Body of pancreas (tissue), 4 donors: Measurements from ENCODE around the gene TFB2M. TPM values are rescaled to one million over a fixed set of nuclear protein-coding genes. Genes with fewer than 3 reads are reported as not detected.

ENCODE experiments used
- ATAC-seq: fragments of 150-250 bp; one replicate; pipeline ENCODE4 v1.9.1; 2016
- DNase-seq, 4 donors: peaks; one replicate each; pipeline ENCODE4 v3.0.0-alpha.2; 2019
- H3K27ac ChIP-seq, 4 donors: fragments of 200-600 bp; sonication (generic); 1 replicate in 3 of 4; 2 replicates in 1 of 4; pipeline versions ENCODE4 v1.5.1 to v1.6.1; 2016 to 2019; ENCODE audit warnings: mild to moderate bottlenecking in 1 of 4, mixed read lengths in 1 of 4, moderate library complexity in 1 of 4
- H3K27me3 ChIP-seq, 2 donors: fragments of 200-600 bp; sonication (generic); one replicate each; pipeline ENCODE4 v1.6.0; 2016; ENCODE audit warnings: mild to moderate bottlenecking in 1 of 2
- H3K36me3 ChIP-seq, 2 donors: fragments of 200-600 bp; sonication (generic); replicated peaks in 1 of 2; 2 replicates each; pipeline ENCODE4 v1.5.1; 2016; ENCODE audit warnings: low read depth in 2 of 2; ENCODE audit not compliant: insufficient read depth in 1 of 2
- H3K4me1 ChIP-seq: fragments of 200-600 bp; sonication (generic); one replicate; pipeline ENCODE4 v1.6.0; 2016
- H3K4me3 ChIP-seq, 2 donors: fragments of 200-600 bp; sonication (generic); 1 replicate in 1 of 2; 2 replicates in 1 of 2; pipeline ENCODE4 v1.5.1; 2016 to 2019
- H3K9me3 ChIP-seq, 3 donors: fragments of 200-600 bp; sonication (generic); 1 replicate in 2 of 3; 2 replicates in 1 of 3; pipeline ENCODE4 v1.5.1; 2016
- POLR2A ChIP-seq, 3 donors: fragments of 450-650 bp; IDR thresholded peaks; one replicate each; pipeline ENCODE4 v1.6.1; 2016; ENCODE audit warnings: antibody characterized with exemption in 3 of 3, mild to moderate bottlenecking in 2 of 3
- WGBS, 2 donors: methylation state at CpG; one replicate each; pipeline ENCODE4 v1.1.5; 2017; 5-methylcytosine and 5-hydroxymethylcytosine counted together
- intact Hi-C: fragments of 100-400 bp; cut with DNase I; formaldehyde crosslinking; loops from one replicate; pipeline ENCODE4 v1.15.1; 2023
- total RNA-seq, 2 donors: library from RNA; depleted of rRNA; stranded (reverse); fragments of >200 nt; gene quantifications; one replicate each; pipeline ENCODE4 v1.1.0, GENCODE V29; 2016
- TF ChIP-seq, protein P1 (sequence below), 7 experiments: fragments of 450-650 bp in 4 of 7; fragments of 200-600 bp in 3 of 7; sonication (generic) in 3 of 7; IDR thresholded peaks; one replicate each; pipeline ENCODE4 v1.5.1; 2016 to 2019; ENCODE audit warnings: antibody characterized with exemption in 7 of 7

The TFB2M gene
- total RNA-seq, 2 donors from 2014 or later: 2.3 to 8.3 TPM

DNA sequence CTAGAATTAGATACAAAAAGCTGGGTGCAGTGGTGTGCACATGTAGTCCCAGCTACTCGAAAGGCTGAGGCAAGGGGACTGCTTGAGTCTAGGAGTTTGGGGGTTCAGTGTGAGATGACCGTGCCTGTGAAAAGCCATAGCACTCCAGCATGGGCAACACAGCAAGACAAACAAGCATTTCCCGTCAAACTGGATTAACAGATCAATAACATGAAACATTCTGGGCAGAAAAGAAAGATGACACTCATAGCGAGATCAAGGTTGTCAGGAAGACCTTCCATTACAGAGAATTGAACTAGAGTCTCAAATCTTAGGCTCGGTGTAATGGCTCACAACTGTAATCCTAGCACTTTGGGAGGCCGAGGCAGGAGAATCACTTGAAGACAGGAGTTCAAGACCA lies 14.0 kb downstream of the TFB2M start:
- Histone ChIP-seq H3K9me3 (no peaks in the 10 kb centered on the region), H3K4me3 (no peak overlapping the region), H3K4me1 (no peaks in the 10 kb centered on the region), H3K36me3 (peaks cover 0 to 33% of the 10 kb centered on the region in 2 donors), H3K27me3 (no peaks in the 10 kb centered on the region), H3K27ac (no peak overlapping the region)
- ATAC-seq (no peak), DNase-seq (no peak)
- 61 to 77% methylated on average over 6 of the region's 6 CpGs for WGBS, 2 donors
- TF ChIP-seq, protein P1, sequence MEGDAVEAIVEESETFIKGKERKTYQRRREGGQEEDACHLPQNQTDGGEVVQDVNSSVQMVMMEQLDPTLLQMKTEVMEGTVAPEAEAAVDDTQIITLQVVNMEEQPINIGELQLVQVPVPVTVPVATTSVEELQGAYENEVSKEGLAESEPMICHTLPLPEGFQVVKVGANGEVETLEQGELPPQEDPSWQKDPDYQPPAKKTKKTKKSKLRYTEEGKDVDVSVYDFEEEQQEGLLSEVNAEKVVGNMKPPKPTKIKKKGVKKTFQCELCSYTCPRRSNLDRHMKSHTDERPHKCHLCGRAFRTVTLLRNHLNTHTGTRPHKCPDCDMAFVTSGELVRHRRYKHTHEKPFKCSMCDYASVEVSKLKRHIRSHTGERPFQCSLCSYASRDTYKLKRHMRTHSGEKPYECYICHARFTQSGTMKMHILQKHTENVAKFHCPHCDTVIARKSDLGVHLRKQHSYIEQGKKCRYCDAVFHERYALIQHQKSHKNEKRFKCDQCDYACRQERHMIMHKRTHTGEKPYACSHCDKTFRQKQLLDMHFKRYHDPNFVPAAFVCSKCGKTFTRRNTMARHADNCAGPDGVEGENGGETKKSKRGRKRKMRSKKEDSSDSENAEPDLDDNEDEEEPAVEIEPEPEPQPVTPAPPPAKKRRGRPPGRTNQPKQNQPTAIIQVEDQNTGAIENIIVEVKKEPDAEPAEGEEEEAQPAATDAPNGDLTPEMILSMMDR (IDR thresholded peaks at IDR 0.05): no peak
- TF ChIP-seq POLR2A (IDR thresholded peaks at IDR 0.05): no peak
- intact Hi-C loops: no loop called here

DNA sequence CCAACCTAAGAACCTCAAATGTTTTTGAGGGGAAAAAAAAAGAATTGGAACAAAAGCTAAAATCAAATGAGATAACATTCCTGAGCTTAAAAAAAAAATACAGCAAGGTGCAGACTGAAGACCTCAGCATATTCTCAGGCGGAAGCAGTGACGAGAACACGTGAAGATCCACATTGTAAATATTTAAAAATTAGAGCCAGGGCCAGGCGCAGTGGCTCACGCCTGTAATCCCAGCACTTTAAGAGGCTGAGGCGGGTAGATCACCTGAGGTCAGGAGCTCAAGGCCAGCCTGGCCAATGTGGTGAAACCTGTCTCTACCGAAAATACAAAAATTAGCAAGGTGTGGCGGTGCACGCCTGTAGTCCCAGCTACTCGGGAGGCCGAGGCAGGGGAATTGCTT lies 15.7 kb downstream of the TFB2M start:
- DNase-seq (no peak), ATAC-seq (no peak)
- peaks cover under 1 to 20% of the 10 kb centered on the region in 2 donors for H3K36me3 ChIP-seq
- no peak overlapping the region for H3K27ac ChIP-seq
- no peak overlapping the region for H3K4me3 ChIP-seq
- no peaks in the 10 kb centered on the region for H3K4me1 ChIP-seq
- H3K27me3 ChIP-seq: no peaks in the 10 kb centered on the region
- H3K9me3 ChIP-seq: no peaks in the 10 kb centered on the region
- 67 to 68% methylated on average over 11 of the region's 11 CpGs for WGBS, 2 donors
- intact Hi-C loops: no loop called here
- TF ChIP-seq, protein P1 (IDR thresholded peaks at IDR 0.05): no peak
- TF ChIP-seq POLR2A (IDR thresholded peaks at IDR 0.05): no peak

DNA sequence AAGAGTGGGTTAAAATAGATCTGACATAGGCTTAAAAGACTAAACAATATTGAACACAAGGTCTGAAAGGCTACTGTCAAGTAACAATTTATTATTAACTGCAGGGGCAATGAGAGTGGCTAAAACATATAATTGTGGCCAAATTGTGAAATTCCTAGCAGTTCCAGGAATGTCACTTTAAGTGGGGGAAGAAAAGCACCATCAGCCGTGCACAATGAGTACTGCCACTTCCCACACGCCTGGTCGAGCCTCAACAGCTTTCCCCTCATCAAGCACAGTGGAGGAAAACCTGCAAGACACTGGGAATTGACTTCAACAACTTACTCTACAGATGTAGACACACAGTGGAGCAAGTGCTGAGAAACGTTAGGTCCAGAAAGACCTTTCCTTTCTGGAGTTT lies 16.4 kb downstream of the TFB2M start:
- no peak overlapping the region for H3K27ac ChIP-seq
- 54 to 65% methylated on average over 4 of the region's 4 CpGs for WGBS, 2 donors

DNA sequence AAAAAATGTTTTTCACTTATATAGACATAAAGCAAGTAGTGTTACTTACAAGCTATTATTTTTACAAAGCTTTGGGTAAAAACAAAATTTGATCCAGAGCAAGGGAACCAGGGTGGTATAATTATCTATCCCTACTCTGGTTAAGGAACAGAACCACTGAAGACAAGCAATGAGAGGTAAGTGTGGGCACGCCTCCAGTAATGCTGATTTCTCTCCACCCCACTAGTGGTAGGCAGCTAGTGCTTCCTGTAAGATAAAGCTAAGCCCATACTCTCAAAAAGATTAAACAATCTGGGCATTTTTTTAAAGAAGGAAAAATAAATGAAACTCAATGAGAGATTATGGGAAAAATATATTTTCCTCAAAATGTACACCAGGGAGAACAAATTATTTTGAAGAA lies 22.1 kb downstream of the TFB2M start:
- Histone ChIP-seq H3K4me1 (no peaks in the 10 kb centered on the region), H3K27ac (no peak overlapping the region), H3K36me3 (peaks cover 19 to 33% of the 10 kb centered on the region in 2 donors), H3K27me3 (no peaks in the 10 kb centered on the region), H3K9me3 (no peaks in the 10 kb centered on the region), H3K4me3 (no peak overlapping the region)
- intact Hi-C loops: no loop called here
- DNase-seq (no peak), ATAC-seq (no peak)
- WGBS, 2 donors: 88 to 95% methylated on average over 1 of the region's 1 CpG
- no peak for TF ChIP-seq POLR2A (IDR thresholded peaks at IDR 0.05)

More for the DNA sequence above, 16.4 kb downstream of the TFB2M start:
- Histone ChIP-seq H3K9me3 (no peaks in the 10 kb centered on the region), H3K4me3 (no peak overlapping the region), H3K27me3 (no peaks in the 10 kb centered on the region), H3K36me3 (peaks cover 5 to 19% of the 10 kb centered on the region in 2 donors), H3K4me1 (no peaks in the 10 kb centered on the region)
- intact Hi-C loops: no loop called here
- DNase-seq: no peak
- TF ChIP-seq POLR2A (IDR thresholded peaks at IDR 0.05): no peak
- TF ChIP-seq, protein P1 (IDR thresholded peaks at IDR 0.05): no peak
- no peak for ATAC-seq

DNA sequence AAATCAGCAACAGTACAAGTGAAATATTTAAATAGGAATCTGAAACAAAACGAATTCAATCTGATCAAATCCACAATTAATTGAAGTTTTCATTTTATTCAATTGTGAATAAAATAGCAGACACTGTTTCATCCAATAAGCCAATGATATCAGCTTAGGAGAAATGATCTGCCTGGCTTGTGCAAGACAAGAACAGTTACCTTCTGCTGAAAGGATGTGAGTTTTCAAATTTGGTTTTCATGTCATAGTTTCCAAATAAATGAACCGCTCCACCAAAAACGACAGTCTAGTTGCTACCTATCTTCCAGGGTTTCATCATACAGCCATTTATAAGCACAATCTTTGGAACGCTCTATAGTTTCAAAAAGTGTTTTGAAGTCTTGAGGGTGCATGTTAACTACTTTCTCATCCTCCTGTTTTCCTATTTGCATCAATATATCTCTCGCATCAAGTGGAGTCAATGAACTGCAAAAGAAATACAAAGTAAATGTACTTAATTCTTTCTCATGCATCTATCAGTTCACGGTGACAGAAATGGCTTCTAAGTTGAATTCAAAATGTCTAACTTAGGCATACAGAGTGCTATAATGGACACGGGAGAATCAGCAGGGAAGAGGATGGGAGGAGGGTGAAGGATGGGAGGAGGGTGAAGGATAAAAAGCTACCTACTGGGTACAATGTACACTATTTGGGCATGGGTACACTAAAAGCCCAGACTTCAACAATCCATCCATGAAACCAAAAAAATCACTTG lies 25.1 kb downstream of the TFB2M start:
- no peaks in the 10 kb centered on the region for H3K4me1 ChIP-seq
- 78 to 84% methylated on average over 7 of the region's 7 CpGs for WGBS, 2 donors
- TF ChIP-seq POLR2A (IDR thresholded peaks at IDR 0.05): no peak
- TF ChIP-seq, protein P1 (IDR thresholded peaks at IDR 0.05): no peak
- intact Hi-C loops: no loop called here
- no peaks in the 10 kb centered on the region for H3K27me3 ChIP-seq
- no peak for DNase-seq
- no peaks in the 10 kb centered on the region for H3K9me3 ChIP-seq
- no peak overlapping the region for H3K4me3 ChIP-seq
- no peak for ATAC-seq
- peaks cover 19 to 26% of the 10 kb centered on the region in 2 donors for H3K36me3 ChIP-seq
- no peak overlapping the region for H3K27ac ChIP-seq
